H1 (cell line): ENCODE data around the gene GPD1L. TPM values are rescaled to one million over a fixed set of nuclear protein-coding genes. Genes with fewer than 3 reads are reported as not detected.

Experiments
- CTCF ChIA-PET: fragments of 300-600 bp; sonication (Branson Sonifier 250); formaldehyde crosslinking; loops from one replicate; lab custom pipeline; 2021; ENCODE audit not compliant: partially characterized antibody; lab: Charles Lee
- POLR2A ChIA-PET: fragments of 300-600 bp; sonication (Branson Sonifier 250); formaldehyde crosslinking; loops from one replicate; lab custom pipeline; 2021; ENCODE audit warnings: inconsistent platforms; ENCODE audit not compliant: partially characterized antibody; lab: Charles Lee
- DNase-seq, 2 experiments: peaks; one replicate each; pipeline versions ENCODE4 v3.0.0 to v3.0.0-alpha.2; 2010 to 2022; ENCODE audit warnings: low spot score in 2 of 2, low read depth in 1 of 2, mixed read lengths in 1 of 2
- FAIRE-seq: peaks from 2 replicates; lab custom pipeline; 2011; peaks lifted over from hg19 to GRCh38; lab: Jason Lieb, UNC
- H2AFZ ChIP-seq: 2 replicates; pipeline ENCODE4 v1.8.1; 2012; ENCODE audit warnings: low read length, inconsistent platforms
- H2AK5ac ChIP-seq: 2 replicates; pipeline ENCODE4 v1.6.1; 2013; ENCODE audit warnings: low read depth, low read length
- H2BK120ac ChIP-seq: replicated peaks from 2 replicates; pipeline ENCODE3; 2013; ENCODE audit warnings: low read depth, low read length, inconsistent platforms
- H2BK12ac ChIP-seq: 2 replicates; pipeline ENCODE4 v1.6.1; 2013; ENCODE audit warnings: low read depth, low read length
- H2BK15ac ChIP-seq: 2 replicates; pipeline ENCODE4 v1.6.1; 2013; ENCODE audit warnings: low read length
- H2BK20ac ChIP-seq: 2 replicates; pipeline ENCODE4 v1.6.1; 2013; ENCODE audit warnings: low read length
- H2BK5ac ChIP-seq: 2 replicates; pipeline ENCODE4 v1.6.1; 2013; ENCODE audit warnings: low read depth, low read length
- H3K14ac ChIP-seq: 2 replicates; pipeline ENCODE4 v1.6.1; 2013; ENCODE audit warnings: inconsistent platforms; ENCODE audit not compliant: insufficient read length
- H3K18ac ChIP-seq: 2 replicates; pipeline ENCODE4 v1.6.1; 2013; ENCODE audit warnings: low read length; ENCODE audit errors: extremely low read depth
- H3K23ac ChIP-seq: 2 replicates; pipeline ENCODE4 v1.6.1; 2013; ENCODE audit warnings: inconsistent platforms; ENCODE audit not compliant: insufficient read length
- H3K23me2 ChIP-seq: 2 replicates; pipeline ENCODE4 v1.6.1; 2013; ENCODE audit warnings: low read depth, low read length
- H3K27ac ChIP-seq: 2 replicates; pipeline ENCODE4 v1.6.1; 2011; ENCODE audit warnings: low read depth, low read length, inconsistent platforms
- H3K27me3 ChIP-seq, 4 experiments: replicated peaks in 1 of 4; 1 replicate in 1 of 4; 2 replicates in 3 of 4; pipeline versions ENCODE4 v1.6.1 to v1.8.1; 2011 to 2013; ENCODE audit warnings: low read length in 3 of 4, mild to moderate bottlenecking in 3 of 4, inconsistent platforms in 2 of 4, mixed read lengths in 2 of 4, moderate library complexity in 1 of 4; ENCODE audit not compliant: control insufficient read depth in 3 of 4, insufficient read depth in 3 of 4; ENCODE audit errors: extremely low read depth in 1 of 4
- H3K36me3 ChIP-seq, 4 experiments: 2 replicates each; pipeline versions ENCODE4 v1.6.1 to v1.8.1; 2011 to 2013; ENCODE audit warnings: mild to moderate bottlenecking in 4 of 4, low read length in 3 of 4, moderate library complexity in 2 of 4, control low read depth in 1 of 4, inconsistent platforms in 1 of 4; ENCODE audit not compliant: insufficient read depth in 4 of 4, control insufficient read depth in 2 of 4
- H3K4ac ChIP-seq: replicated peaks from 2 replicates; pipeline ENCODE3; 2013; ENCODE audit warnings: low read length, low read depth, mixed read lengths, inconsistent platforms; ENCODE audit not compliant: insufficient read length
- H3K4me1 ChIP-seq, 4 experiments: replicated peaks in 1 of 4; 1 replicate in 1 of 4; 2 replicates in 3 of 4; pipeline versions ENCODE4 v1.6.1 to v1.8.1; 2011 to 2013; ENCODE audit warnings: low read length in 3 of 4, inconsistent platforms in 2 of 4, mixed read lengths in 1 of 4; ENCODE audit not compliant: insufficient read depth in 4 of 4, control insufficient read depth in 3 of 4
- H3K4me2 ChIP-seq, 2 experiments: 2 replicates each; pipeline versions ENCODE4 v1.6.1 to v1.8.1; 2011 to 2013; ENCODE audit warnings: low read depth in 2 of 2, low read length in 2 of 2, control low read depth in 1 of 2, inconsistent platforms in 1 of 2, mild to moderate bottlenecking in 1 of 2; ENCODE audit not compliant: insufficient read depth in 1 of 2
- H3K4me3 ChIP-seq, 4 experiments: fragments of 200-600, 300-600 bp in 1 of 4; sonication (generic), shearing (Covaris generic), sonication (Bioruptor Twin) in 1 of 4; 2 replicates each; pipeline versions ENCODE4 v1.5.1 to v1.8.1; 2011 to 2016; ENCODE audit warnings: low read length in 4 of 4, low read depth in 3 of 4, control low read depth in 2 of 4, inconsistent platforms in 2 of 4, mild to moderate bottlenecking in 2 of 4, mixed read lengths in 1 of 4, moderate library complexity in 1 of 4; ENCODE audit not compliant: insufficient read depth in 2 of 4; ENCODE audit errors: extremely low read depth in 1 of 4
- H3K56ac ChIP-seq: replicated peaks from 2 replicates; pipeline ENCODE3; 2013; ENCODE audit warnings: low read depth, mild to moderate bottlenecking, mixed read lengths, low read length, inconsistent platforms; ENCODE audit not compliant: insufficient read length
- H3K79me1 ChIP-seq: 2 replicates; pipeline ENCODE4 v1.6.1; 2013; ENCODE audit warnings: low read depth, low read length, control low read depth
- H3K79me2 ChIP-seq, 2 experiments: 2 replicates each; pipeline versions ENCODE4 v1.6.1 to v1.8.1; 2012 to 2013; ENCODE audit warnings: low read length in 2 of 2, mild to moderate bottlenecking in 2 of 2, inconsistent platforms in 1 of 2; ENCODE audit not compliant: insufficient read depth in 2 of 2, control insufficient read depth in 1 of 2
- H3K9ac ChIP-seq, 4 experiments: replicated peaks in 1 of 4; 1 replicate in 1 of 4; 2 replicates in 3 of 4; pipeline versions ENCODE4 v1.6.1 to v1.8.1; 2011 to 2013; ENCODE audit warnings: low read depth in 3 of 4, low read length in 3 of 4, control low read depth in 2 of 4, mild to moderate bottlenecking in 2 of 4, moderate library complexity in 2 of 4, inconsistent platforms in 1 of 4; ENCODE audit errors: extremely low read depth in 1 of 4
- H3K9me3 ChIP-seq, 2 experiments: 2 replicates each; pipeline versions ENCODE4 v1.6.1 to v1.8.1; 2012 to 2013; ENCODE audit warnings: mild to moderate bottlenecking in 2 of 2, moderate library complexity in 2 of 2, control low read depth in 1 of 2, inconsistent platforms in 1 of 2, low read depth in 1 of 2, low read length in 1 of 2, mixed read lengths in 1 of 2; ENCODE audit not compliant: insufficient read depth in 2 of 2
- H4K20me1 ChIP-seq, 2 experiments: replicated peaks in 1 of 2; 2 replicates each; pipeline versions ENCODE3 to v1.8.1; 2011 to 2013; ENCODE audit warnings: inconsistent platforms in 2 of 2, low read length in 2 of 2, mild to moderate bottlenecking in 1 of 2; ENCODE audit not compliant: insufficient read depth in 2 of 2, control insufficient read depth in 1 of 2
- H4K5ac ChIP-seq: 2 replicates; pipeline ENCODE4 v1.6.1; 2013; ENCODE audit warnings: low read length, low read depth, mixed read lengths, inconsistent platforms; ENCODE audit not compliant: insufficient read length
- H4K8ac ChIP-seq: 2 replicates; pipeline ENCODE4 v1.8.0; 2013; ENCODE audit warnings: mild to moderate bottlenecking, moderate library complexity, low read length, inconsistent platforms; ENCODE audit not compliant: insufficient read depth; ENCODE audit errors: extremely low read depth
- H4K91ac ChIP-seq: replicated peaks from 2 replicates; pipeline ENCODE3; 2013; ENCODE audit warnings: low read length, mixed read lengths, inconsistent platforms; ENCODE audit not compliant: insufficient read length
- BCL11A ChIP-seq, 2 experiments: IDR thresholded peaks; one replicate each; pipeline ENCODE4 v1.6.1; 2011; ENCODE audit warnings: low read depth in 2 of 2, low read length in 2 of 2, mild to moderate bottlenecking in 2 of 2
- CEBPB ChIP-seq: IDR thresholded peaks from 2 replicates; pipeline ENCODE4 v1.6.1; 2012; ENCODE audit warnings: low read depth, low read length
- CTBP2 ChIP-seq: IDR thresholded peaks from 2 replicates; pipeline ENCODE4 v1.7.0; 2011; ENCODE audit warnings: borderline replicate concordance, mild to moderate bottlenecking, moderate library complexity, mixed read lengths, low read length; ENCODE audit not compliant: insufficient read depth, insufficient read length
- GTF2F1 ChIP-seq: IDR thresholded peaks from 2 replicates; pipeline ENCODE4 v1.6.1; 2012; ENCODE audit warnings: low read depth, low read length, improper control_type of control experiment, borderline replicate concordance
- JUN ChIP-seq: IDR thresholded peaks from 2 replicates; pipeline ENCODE4 v1.6.1; 2011; ENCODE audit warnings: low read depth, mild to moderate bottlenecking, improper control_type of control experiment, low read length
- KDM4A ChIP-seq: IDR thresholded peaks from one replicate; pipeline ENCODE4 v1.7.1; 2012; ENCODE audit warnings: low read depth, mild to moderate bottlenecking, moderate library complexity, low read length, inconsistent platforms; ENCODE audit not compliant: severe bottlenecking
- SAP30 ChIP-seq: fragments of 300-600 bp; sonication (generic); IDR thresholded peaks from 2 replicates; pipeline ENCODE4 v1.7.1; 2012; ENCODE audit warnings: low read length, moderate library complexity, mild to moderate bottlenecking, inconsistent platforms; ENCODE audit not compliant: insufficient read depth, insufficient replicate concordance
- SIX5 ChIP-seq: IDR thresholded peaks from 2 replicates; pipeline ENCODE4 v1.6.1; 2011; ENCODE audit warnings: mild to moderate bottlenecking, low read depth, low read length
- SP2 ChIP-seq: IDR thresholded peaks from 2 replicates; pipeline ENCODE4 v1.6.1; 2012; ENCODE audit warnings: mild to moderate bottlenecking, low read length, inconsistent platforms
- TBP ChIP-seq: IDR thresholded peaks from 2 replicates; pipeline ENCODE4 v1.6.1; 2011; ENCODE audit warnings: low read depth, low read length, improper control_type of control experiment
- WGBS, 2 experiments: shearing (Covaris generic) in 1 of 2; methylation state at CpG; one replicate each; pipeline versions ENCODE4 v1.1.6 to v1.1.7; 2013 to 2015; ENCODE audit warnings: low lambda C conversion rate in 2 of 2, mixed read lengths in 2 of 2, inconsistent platforms in 1 of 2, low coverage in 1 of 2, missing lambda C conversion rate in 1 of 2; ENCODE audit not compliant: insufficient replicate concordance in 2 of 2, insufficient coverage in 1 of 2, insufficient read length in 1 of 2; ENCODE audit errors: extremely low coverage in 1 of 2, missing lambda C conversion rate in 1 of 2; 5-methylcytosine and 5-hydroxymethylcytosine counted together
- polyA plus RNA-seq, 7 experiments: library from polyadenylated mRNA; depleted of rRNA in 3 of 7; stranded (reverse) in 5 of 7; unstranded in 2 of 7; fragments of >200 nt in 5 of 7; fragments of 200-250 nt in 2 of 7; gene quantifications; 1 replicate in 5 of 7; 2 replicates in 1 of 7; 4 replicates in 1 of 7; pipeline versions ENCODE4 v1.2.1 to v1.2.3, GENCODE V29; 2011 to 2013; ENCODE audit warnings: missing spikeins in 2 of 7, mixed read lengths in 2 of 7
- total RNA-seq: library from RNA; stranded (reverse); fragmentation: NEBNext Ultra II Directional; extraction: Animal tissue kit (Norgen Biotek cat#: 25700); gene quantifications from 2 replicates; pipeline ENCODE4 v1.2.1, GENCODE V29; 2021

GPD1L gene
- total and polyA plus RNA-seq, 2 of the 8 experiments (the other 6 are each of a cell fraction or from before 2014, with no cell fraction given): 2.4 to 8.4 TPM

- POLR2A ChIA-PET: no interaction called here
- Histone ChIP-seq H3K4me2 (no peak overlapping the region), H2BK20ac (no peak overlapping the region), H3K14ac (no peak overlapping the region), H3K18ac (no peak overlapping the region), H3K23me2 (no peaks in the 10 kb centered on the region), H4K8ac (no peak overlapping the region), H2BK5ac (no peak overlapping the region), H4K91ac (no peak overlapping the region), H3K36me3 (no peaks in the 10 kb centered on the region), H2BK15ac (no peak overlapping the region), H3K9ac (no peak overlapping the region), H3K27me3 (no peaks in the 10 kb centered on the region), H3K4me1 (no peaks in the 10 kb centered on the region), H3K4me3 (no peak overlapping the region), H3K27ac (no peak overlapping the region), H3K9me3 (no peaks in the 10 kb centered on the region; a peak in 1 of 4 replicates), H2AK5ac (no peak overlapping the region), H4K5ac (no peak overlapping the region), H3K23ac (no peak overlapping the region), H3K4ac (no peak overlapping the region), H2BK120ac (no peak overlapping the region)
- no peak for DNase-seq
- no peak for TF ChIP-seq CEBPB
- no peak for TF ChIP-seq SAP30
- no peak for TF ChIP-seq SIX5
- no peak for TF ChIP-seq SP2
- TF ChIP-seq TBP: no peak
- no peak for TF ChIP-seq BCL11A (IDR thresholded peaks at IDR 0.05; ENCODE audit: low read depth in 2 of 2, low read length in 2 of 2)
- no peak for TF ChIP-seq KDM4A
- TF ChIP-seq CTBP2: no peak
- TF ChIP-seq JUN: no peak
- no peak for TF ChIP-seq GTF2F1
- TF ChIP-seq, all 59 proteins: peak for 0
- CTCF ChIA-PET: interaction anchor here (0.9 kb wide), 1 partner anchor 65 kb away, joined by 3 read pairs; no protein-coding TSS in a partner anchor
- Histone ChIP-seq H3K79me2 (no peaks in the 10 kb centered on the region), H2BK12ac (no peak overlapping the region), H2AFZ (no peak overlapping the region), H3K56ac (no peak overlapping the region), H4K20me1 (no peaks in the 10 kb centered on the region), H3K79me1 (no peaks in the 10 kb centered on the region)
- FAIRE-seq: no peak
- WGBS, 2 experiments: 74% methylated on average over 3 of the region's 3 CpGs; no CpG with 5 or more reads in 1 of the 2 experiments
Observed at GRCh38 chr3:32082721-32083120, 23.7 kb upstream of the GPD1L start.
